Measurements from ENCODE around the gene CRCP. TPM values are rescaled to one million over a fixed set of nuclear protein-coding genes. Genes with fewer than 3 reads are reported as not detected.
"Not testable (repeated sequence)": the region's sequence is repeated elsewhere in the genome, so short reads cannot be mapped to it uniquely, and the experiment has no call there.

CRCP gene
- 10 to 100 TPM; 25.7 to 27.4 TPM for total RNA-seq
- long read RNA-seq, transcript CRCP-203 (6 exons, 3,009 nt) = major isoform, 5 of 8 reads
- long read RNA-seq, partial matches to known transcripts = 2 of 8 reads
- long read RNA-seq, other reads (novel, unspliced or antisense) = 1 of 8 reads

DNA sequence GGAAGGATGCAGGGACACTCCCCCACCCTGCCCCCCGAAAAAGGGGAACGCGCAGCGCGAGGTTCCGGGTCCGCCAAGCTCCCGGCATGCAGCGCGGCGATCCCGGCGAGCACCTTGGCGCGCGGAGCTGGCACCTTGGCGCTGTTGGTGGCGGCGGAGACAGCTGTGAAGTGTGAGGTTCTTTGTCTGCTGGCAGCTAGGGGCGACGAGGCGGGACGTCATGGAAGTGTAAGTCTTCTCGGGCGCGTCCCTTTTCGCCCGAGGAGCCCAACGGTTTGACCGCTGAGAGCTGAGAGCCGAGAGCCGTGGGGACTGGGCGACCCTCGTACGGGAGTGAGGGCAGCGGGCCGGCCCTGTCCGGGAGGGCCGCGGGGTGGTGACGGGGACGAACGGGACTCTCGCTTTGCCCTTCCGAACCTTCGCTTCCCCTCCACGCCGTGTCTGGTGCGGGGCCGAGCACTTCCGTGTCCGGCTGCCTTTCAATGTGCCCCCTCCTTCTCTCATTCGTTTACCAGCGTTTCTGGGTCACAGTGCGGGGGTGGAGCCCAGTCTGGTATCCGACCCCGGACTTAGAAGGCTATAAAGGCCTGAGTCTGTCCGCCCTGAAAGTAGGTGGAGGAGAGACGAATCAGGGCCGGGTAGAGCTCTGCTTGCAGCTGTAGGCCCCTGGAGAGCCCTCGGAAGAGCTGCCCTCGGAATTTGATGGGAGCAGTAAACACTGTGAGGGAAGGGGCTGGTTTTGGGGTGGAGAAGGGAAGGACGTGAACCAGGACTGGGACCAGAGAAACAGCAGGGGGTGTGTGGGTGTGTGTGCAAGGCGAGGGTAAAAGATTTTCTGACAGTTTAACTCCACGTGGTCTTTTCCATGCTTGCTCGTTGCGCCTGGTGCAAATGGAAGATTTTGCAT lies at the start of gene CRCP:
Gene CRCP (plus strand): TSS at position 105 of the 907 bp plus-strand sequence. CDS start 116 bp downstream, at position 221.
- ATAC-seq (peak; percentile 95 to 96), DNase-seq (peak; percentile 84)
- intact Hi-C loops (cut with DNase I) = loop anchor here in 1 of 2 donors (5.0 kb wide), 1 partner anchor 38 kb away; the partner anchor contains the start of gene ASL

DNA sequence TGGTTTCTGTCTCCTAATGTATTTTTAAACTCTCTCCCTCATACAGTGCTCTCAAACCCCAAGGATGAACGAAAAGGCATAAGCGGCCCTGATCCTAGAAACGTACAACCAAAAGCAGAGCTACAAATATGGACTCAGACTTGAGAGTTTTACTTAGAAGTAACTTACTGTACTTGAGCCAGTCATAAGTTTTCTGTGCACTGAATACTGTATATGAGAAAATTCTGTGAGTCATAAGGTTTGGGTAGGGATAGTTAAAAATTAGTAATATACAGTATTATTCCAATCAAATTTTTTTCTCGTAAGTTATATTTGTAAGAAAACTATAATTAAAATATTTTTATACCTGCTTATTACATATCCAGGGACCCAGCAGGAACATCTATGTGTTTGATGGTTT lies 44.9 kb upstream of the CRCP start:
- intact Hi-C loops (cut with DNase I) = loop anchor here in 1 of 2 donors (10.0 kb wide), 1 partner anchor 65 kb away; no protein-coding TSS in a partner anchor
- DNase-seq (no peak), ATAC-seq (no peak)

DNA sequence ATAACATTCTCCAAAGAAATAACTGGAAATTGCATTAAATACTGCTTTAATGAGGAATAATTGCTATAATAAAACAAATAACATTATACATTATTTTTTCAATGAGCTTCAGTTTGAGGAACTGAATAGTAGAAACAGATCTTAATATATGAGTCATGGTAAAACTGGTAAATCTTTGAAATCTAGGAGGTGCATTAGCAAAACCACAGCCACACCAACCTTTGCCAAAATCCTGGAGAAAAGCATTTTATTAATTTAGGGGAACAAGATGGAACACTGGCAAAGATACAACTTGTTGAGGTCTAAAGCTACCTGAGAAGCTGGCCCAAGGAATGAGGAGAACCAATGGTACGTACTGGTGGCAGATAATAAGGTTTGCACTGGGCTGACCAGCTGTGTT lies 44.4 kb upstream of the CRCP start:
- ATAC-seq (no peak), DNase-seq (no peak)
- intact Hi-C loops (cut with DNase I) = loop anchor here in 1 of 2 donors (10.0 kb wide), 1 partner anchor 65 kb away; no protein-coding TSS in a partner anchor

DNA sequence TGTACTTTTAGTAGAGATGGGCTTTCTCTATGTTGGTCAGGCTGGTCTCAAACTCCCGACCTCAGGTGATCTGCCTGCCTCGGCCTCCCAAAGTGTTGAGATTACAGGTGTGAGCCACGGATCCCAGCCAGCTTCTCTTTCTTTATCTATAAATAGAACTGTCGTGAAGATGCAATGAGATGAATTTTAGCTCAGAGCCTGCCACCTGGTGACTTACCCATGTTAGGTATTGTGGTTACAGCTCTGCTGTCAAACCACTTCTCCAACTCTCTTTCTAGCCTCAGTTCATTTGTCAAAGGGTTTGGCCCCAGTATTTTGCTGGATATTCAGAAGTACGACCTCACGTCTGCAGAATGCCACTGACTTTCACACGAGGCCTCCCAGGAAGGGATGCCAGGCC lies 42.4 kb upstream of the CRCP start:
- DNase-seq, ATAC-seq: not testable (repeated sequence)
- intact Hi-C loops (cut with DNase I) = loop anchor here in 1 of 2 donors (10.0 kb wide), 1 partner anchor 63 kb away; no protein-coding TSS in a partner anchor

DNA sequence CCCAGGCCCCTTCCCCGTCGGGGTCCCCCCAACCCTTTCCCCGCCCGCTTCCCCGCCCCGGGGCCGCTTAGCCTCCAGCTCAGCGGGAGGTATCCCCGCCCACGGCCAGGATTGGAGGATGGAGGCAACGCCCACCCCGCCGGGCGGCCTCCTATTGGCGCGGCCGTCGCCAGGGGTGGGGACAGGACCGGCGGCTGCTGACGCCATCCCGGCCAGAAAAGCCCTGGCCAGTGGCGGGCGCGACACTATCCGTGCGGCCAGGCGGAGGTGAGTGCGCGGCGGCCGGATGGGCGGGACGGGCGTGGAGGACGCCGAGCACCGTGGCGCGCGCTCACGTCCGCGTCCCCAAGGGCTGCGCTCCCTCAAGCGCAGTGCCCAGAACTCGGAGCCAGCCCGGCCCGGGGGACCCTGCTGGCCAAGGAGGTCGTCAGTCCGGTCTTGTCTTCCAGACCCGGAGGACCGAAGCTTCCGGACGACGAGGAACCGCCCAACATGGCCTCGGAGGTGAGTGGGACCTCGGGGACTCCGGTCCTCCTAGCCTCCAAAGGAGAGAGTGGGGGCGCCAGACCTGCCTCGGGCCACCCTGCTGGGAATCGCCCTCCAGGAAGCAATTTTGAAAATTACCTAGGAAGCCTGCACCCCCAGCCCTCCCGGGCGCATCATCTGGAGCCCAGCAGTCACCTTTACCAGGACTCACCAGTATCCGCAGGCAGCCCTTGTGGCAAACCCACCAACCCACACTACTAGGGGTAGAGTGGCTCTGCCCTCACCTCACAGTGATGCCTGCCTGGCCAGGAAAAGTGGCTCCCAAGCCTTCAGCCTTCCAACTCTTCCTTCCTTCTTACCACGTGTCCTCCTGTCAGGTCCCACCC lies 38.8 kb upstream of the CRCP start, which contains the start of gene ASL:
Gene ASL (plus strand): TSS at position 230 of the 872 bp plus-strand sequence. CDS start 263 bp downstream, at position 493.
- intact Hi-C loops (cut with DNase I) = loop anchor here in 1 of 2 donors (5.0 to 10.0 kb wide), 2 partner anchors 36 to 59 kb away; partner anchors contain the start of gene CRCP
- peak; percentile 100 for ATAC-seq
- peak; percentile 96 for DNase-seq

DNA sequence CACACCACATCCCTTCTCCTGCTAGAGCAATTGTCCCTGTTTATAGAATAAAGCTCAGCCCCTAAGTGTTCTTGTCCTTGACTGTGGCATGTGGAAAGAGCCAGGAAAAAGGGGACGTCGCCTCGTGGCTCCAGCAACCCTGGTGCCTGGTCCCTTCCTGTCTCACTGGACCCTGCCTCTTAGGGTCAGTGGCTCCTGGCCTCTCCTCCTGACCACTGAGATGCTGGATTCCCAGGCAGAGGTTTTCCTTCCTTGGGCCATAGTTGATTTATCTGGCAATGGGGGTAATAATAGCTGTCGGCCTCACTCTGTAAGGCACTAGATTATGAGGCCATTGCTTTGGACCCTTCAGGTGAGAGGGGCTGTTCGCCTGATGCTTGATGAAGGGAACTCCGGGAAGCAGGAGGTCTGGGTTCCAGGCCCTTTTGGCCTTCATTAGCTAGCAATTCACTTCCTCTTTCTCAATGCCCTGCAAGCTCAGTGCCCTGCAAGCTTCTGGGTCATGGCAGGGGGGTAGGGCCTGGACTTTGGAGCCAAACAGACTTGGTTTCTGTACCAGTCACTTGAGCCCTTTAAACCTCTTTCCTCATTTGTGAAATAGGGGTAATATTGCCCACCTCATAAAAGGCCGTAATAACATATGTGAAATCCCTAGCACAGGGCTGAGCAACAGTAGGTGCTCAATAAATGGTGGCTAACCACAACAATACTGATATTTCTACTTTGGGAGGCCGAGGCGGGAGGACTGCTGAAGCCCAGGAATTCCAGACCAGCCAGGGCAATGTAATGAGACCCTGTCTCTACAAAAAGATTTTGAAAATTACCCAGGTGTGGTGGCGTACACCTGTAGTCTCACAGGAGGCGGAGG lies 38.0 kb upstream of the CRCP start:
- intact Hi-C loops (cut with DNase I) = loop anchor here in 1 of 2 donors (5.0 to 10.0 kb wide), 2 partner anchors 36 to 58 kb away; partner anchors contain the start of gene CRCP
- DNase-seq = no peak

DNA sequence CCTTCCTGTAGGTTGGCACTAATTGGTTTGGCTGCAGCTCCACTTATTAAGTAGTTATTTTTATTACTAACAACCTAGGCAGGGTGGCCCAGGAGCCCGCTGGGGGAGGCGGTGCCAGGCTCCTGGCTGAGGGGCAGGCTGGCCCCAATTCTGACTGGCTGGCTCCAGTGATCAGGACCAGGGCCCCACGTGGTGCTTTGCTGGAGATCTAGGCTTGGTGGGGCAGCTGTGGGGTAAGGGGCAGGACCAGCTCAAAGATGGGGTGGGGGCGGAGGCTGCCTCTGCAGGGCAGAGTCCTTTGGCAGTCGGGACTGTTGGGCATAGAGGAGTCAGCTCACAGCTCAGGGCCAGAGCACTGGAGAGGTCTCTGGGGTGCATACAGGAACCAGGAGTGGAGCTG lies 36.6 kb upstream of the CRCP start:
- DNase-seq (no peak), ATAC-seq (no peak)
- intact Hi-C loops (cut with DNase I) = loop anchor here in 1 of 2 donors (5.0 to 10.0 kb wide), 2 partner anchors 34 to 57 kb away; partner anchors contain the start of gene CRCP

More for the DNA sequence above, 38.0 kb upstream of the CRCP start:
- no peak for ATAC-seq

DNA sequence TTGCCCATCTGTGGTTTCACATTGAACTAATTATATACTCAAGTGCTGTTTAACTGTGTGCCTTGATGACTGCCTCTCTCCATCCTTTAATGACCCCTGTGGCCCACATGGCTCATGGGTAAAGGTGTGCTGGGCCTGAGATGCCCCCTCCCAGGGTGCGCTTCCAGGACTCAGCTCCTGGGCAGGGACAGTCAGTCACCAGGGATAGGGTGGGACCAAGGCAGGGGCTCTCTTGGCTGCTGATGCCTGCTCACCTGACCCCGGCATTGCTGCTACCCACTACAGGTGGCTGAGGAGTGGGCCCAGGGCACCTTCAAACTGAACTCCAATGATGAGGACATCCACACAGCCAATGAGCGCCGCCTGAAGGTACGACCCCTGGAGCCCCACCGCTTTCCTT lies 32.6 kb upstream of the CRCP start:
- ATAC-seq (no peak), DNase-seq (no peak)
- intact Hi-C loops (cut with DNase I) = no loop called here

DNA sequence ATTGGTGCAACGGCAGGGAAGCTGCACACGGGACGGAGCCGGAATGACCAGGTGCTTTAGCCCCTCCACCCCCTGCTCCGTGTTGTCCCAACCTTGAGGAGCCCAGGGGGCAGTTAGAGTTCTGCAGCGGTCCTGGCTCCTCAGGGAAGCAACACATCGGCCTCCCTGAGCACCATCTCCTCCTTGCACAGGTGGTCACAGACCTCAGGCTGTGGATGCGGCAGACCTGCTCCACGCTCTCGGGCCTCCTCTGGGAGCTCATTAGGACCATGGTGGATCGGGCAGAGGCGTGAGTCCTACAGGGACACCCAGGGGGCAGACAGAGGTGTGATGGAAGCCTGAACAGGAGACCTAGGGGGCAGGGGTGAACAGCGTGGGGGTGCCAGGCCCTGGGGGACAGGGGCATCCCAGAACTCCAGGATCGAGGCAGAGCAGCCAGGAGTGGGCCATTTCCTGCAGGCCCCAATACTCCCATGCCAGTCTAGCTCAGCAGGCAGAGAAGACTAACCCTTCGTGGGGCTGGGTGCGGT lies 31.7 kb upstream of the CRCP start:
- ATAC-seq (no peak), DNase-seq (no peak)
- intact Hi-C loops (cut with DNase I) = no loop called here

DNA sequence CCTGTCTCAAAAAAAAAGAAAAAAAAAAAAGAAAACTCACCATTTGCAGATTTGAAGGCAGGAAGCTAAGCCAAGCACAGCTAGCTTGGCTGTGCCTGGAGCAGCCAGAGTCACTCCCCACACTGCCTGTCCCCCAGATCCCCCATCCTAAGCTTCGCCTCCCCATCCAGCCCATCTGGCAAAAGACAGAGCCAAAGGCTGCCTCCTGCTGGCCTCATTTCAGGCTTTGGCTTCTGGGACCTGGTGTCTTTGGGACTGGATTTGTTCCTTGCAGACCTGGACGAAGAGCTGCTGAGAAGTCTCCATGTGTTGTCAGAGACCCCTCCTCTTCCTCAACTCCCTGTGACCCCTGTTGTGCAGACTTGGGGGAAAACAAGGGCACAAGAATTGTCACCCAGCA lies 31.0 kb upstream of the CRCP start:
- ATAC-seq (no peak), DNase-seq (no peak)
- intact Hi-C loops (cut with DNase I) = no loop called here

DNA sequence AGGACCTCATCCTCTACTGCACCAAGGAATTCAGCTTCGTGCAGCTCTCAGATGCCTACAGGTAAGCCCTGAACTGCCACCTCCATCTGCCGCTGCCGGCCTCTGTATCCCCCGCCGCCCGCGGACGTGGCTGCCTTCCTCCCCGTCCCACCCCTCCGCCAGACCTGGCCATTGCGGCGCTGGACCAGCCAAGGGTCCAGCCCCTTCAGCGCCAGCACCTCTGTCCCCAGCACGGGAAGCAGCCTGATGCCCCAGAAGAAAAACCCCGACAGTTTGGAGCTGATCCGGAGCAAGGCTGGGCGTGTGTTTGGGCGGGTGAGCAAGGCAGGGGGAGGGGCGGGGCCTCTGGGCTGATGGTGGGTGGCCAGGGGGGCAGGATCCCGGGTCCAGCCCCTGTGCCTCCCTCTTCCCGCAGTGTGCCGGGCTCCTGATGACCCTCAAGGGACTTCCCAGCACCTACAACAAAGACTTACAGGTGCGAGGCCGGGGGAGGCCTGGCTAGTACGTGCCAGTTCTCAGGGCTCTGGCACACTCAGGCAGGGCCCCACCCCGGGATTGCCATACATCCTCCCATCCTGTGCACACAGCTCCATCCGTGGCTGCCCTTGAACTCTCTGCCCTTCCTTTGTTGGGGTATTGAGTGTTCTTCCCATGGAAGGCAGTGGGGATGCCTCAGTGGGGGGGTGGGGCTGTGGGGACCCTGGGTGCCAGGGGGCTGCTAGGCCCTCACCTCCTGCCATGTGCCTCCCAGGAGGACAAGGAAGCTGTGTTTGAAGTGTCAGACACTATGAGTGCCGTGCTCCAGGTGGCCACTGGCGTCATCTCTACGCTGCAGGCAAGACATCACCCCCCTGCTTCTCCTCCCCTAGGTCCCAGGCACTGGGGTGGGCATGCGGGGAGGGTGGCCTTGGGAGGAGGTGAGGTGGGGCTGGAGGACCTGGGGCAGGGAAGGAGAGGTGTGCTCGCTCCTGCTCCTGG lies 25.5 kb upstream of the CRCP start:
- intact Hi-C loops (cut with DNase I) = no loop called here
- DNase-seq (no peak), ATAC-seq (no peak)

DNA sequence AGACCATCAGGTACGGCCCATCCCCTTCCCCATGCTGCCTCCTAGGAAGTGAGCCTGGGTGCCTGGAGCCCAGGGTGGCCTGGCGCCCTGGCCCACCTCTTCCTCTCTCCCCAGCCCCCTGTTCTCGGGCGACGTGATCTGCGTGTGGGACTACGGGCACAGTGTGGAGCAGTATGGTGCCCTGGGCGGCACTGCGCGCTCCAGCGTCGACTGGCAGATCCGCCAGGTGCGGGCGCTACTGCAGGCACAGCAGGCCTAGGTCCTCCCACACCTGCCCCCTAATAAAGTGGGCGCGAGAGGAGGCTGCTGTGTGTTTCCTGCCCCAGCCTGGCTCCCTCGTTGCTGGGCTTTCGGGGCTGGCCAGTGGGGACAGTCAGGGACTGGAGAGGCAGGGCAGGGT lies 22.0 kb upstream of the CRCP start:
- ATAC-seq (peak in 1 of 2 donors; percentile 14), DNase-seq (no peak)
- intact Hi-C loops (cut with DNase I) = no loop called here

DNA sequence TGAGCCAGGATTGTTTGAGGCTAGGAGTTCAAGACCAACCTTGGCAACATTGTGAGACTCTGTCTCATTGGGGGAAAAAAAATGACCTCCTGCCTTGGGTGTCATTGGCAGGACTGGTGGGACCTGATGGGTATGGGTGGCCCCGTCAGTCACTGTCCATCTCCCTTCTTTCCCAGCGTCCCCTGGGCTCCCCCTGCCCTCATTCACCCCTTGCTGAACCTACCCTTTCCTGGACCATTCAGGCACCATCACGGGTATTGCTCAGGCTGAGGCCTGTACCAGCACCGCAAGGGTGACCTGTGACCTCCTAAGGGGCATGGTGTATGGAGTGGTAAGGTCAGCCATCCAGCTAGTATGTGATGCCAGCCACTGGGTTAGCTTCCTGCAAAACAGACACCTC lies 19.6 kb upstream of the CRCP start:
- ATAC-seq = no peak
- intact Hi-C loops (cut with DNase I) = no loop called here
- DNase-seq = no peak

DNA sequence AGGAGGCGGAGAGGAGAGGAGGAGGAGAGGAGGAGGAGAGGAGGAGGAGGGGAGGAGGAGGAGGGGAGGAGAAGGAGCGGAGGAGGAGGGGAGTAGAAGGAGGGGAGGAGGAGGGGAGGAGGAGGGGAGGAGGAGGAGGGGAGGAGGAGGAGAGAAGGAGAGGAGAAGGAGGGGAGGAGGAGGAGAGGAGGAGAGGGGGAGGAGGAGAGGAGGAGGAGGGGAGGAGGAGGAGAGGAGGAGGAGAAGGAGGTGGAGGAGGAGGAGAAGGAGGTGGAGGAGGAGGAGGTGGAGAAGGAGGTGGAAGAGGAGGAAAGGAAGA lies 15.5 kb upstream of the CRCP start:
- no peak for DNase-seq
- intact Hi-C loops (cut with DNase I) = no loop called here
- ATAC-seq = peak in 1 of 2 donors; percentile 34

DNA sequence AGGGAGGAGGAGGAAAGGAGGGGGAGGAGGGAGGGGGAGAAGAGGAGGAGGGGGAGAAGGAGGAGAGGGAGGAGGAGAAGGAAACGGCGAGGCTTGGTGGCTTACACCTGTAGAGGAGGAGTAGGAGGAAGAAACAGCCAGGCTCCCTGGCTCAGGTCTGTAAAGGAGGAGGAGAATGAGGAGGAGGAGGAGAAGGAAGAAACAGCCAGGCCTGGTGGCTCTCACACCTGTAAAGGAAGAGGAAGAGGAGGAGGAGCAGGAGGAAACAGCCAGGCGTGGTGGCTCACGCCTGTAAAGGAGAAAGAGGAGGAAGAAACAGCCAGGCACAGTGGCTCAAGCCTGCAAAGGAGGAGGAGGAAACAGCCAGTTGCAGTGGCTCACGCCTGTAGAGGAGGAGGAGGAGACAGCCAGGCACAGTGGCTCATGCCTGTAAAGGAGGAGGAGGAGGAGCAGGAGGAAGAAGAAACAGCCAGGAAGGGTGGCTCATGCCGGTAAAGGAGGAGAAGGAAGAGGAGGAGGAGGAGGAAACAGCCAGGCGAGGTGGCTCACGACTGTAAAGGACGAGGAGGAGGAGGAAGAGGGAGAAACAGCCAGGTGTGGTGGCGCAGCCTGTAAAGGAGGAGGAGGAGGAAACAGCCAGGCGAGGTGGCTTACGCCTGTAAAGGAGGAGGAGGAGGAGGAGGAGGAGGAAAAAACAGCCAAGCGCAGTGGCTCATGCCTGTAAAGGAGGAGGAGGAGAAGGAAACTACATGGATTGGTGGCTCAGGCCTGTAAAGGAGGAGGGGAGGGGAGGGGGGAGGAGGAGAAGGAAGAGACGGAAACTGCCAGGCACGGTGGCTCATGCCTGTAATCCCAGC lies 14.9 kb upstream of the CRCP start:
- peak; percentile 96 to 97 for ATAC-seq
- DNase-seq = peak; percentile 71
- intact Hi-C loops (cut with DNase I) = no loop called here

All from left cardiac atrium (tissue), 4 donors.